Endometrial microvascular endothelial cells (primary cell): ENCODE results near the gene LRCOL1. TPM values are rescaled to one million over a fixed set of nuclear protein-coding genes. Genes with fewer than 3 reads are reported as not detected.

ENCODE experiments used
- in situ Hi-C: cut with HindIII; loops from 2 replicates; pipeline ENCODE4 v1.10.0; 2017; ENCODE audit warnings: low sequenced_read_pairs, low pct_unique_long_range_greater_than_20kb; ENCODE audit errors: inconsistent ontology term
- total RNA-seq: library from RNA; depleted of rRNA; stranded (reverse); fragments of >200 nt; gene quantifications from one replicate; pipeline ENCODE4 v1.2.3, GENCODE V29; 2015; ENCODE audit errors: inconsistent ontology term

Gene LRCOL1
- total RNA-seq, 1 donor from 2014 or later: not detected

DNA sequence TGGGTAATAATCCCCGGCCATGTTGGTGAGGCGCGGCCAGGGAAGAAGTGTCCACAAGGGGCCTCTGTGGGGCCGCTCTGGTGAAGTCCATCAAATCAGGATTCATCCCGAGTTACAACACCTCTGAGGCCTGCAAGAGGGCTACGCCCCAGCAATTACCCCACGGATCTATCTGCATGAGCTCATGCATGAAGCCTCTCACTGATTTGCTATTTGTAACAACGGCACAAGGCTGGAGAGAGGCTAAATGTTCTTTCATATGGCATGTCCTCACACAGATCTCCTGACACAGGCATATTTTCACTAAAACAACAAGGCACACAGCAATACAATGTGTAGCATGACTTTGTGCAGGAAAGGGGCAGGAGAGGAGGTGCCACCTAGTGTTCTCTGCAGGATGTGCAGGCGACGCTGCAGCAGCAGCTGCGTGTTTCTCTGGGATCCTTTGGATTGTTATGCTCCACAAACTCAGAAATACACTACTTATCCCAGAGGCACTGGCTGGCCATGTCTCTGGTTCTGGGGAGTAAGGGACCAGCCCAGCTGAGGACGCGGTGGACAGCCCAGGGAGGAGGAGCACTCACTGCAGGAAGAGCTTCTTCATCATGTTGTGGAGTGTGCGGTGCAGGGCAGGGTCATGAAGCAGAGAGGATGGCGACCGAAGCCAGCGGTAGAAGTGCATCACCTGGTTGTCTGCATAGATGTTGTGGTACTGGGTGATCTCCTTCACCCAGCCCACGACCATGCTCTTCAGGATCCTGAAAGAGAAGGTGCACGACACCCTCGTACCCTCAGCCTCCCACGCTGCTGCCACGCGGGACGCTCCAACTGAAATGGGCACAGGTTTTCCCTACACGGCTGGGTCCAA, 28.4 kb upstream of the LRCOL1 start:
- in situ Hi-C loops: no loop called here

DNA sequence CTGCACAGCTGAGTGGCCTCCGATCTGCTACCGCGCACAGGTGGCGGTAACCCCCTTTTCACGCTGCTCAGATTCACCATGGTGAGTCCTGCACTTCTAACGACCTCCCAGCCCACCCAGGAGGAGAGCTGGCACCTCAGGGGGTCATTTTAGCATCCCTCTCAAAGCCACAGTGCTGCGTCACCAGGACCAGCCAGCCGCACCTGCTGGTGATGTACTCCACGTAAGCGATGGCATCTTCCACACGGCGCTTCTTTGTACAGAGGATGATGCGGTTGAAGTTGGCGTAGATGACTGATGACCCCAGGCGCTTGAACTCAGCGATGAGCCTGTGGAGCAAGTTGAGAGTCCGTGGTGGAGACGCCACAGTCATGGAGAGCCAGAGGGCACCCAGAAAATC, 27.4 kb upstream of the LRCOL1 start:
- in situ Hi-C loops: no loop called here

DNA sequence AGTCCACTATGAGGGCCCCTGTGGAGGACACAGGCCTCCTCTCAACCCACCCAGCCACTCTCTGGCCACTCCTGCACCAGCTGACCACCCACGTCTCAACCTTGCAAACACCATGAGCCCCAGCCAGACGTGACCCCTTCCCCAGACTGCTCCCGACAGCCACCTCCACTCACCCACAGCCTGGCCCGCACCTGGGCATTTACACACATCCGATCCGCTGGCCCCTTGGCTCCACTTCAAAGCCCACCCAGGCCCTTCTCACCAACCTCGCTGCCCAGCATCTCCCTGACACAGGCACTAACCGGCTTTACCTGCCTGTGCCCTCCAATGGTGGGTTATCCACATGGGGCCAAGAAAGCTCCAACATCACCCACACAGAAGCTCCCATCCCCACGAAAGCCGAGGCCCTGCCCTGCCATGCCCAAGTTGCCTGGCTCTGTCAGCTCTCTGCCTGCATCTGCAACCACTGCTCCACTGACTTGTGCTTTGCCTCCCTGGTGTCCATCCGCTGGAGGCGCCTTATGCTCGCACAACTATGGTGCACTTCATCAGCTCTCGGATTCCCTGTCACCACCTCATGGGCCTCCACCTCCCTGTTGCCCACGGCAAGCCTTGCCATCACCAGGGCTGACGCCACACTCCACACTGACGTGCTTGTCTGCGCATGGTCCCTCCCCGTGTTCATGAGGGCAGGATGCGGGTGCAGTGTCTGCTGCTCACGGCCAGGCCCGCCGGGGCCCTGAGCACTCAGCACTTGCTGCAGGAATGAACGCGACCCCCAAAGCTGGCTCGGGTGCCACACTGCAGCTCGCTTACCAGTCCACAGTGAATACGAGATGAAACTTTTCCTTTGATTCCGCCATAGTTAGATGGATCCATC, 24.9 kb upstream of the LRCOL1 start:
- in situ Hi-C loops: no loop called here

DNA sequence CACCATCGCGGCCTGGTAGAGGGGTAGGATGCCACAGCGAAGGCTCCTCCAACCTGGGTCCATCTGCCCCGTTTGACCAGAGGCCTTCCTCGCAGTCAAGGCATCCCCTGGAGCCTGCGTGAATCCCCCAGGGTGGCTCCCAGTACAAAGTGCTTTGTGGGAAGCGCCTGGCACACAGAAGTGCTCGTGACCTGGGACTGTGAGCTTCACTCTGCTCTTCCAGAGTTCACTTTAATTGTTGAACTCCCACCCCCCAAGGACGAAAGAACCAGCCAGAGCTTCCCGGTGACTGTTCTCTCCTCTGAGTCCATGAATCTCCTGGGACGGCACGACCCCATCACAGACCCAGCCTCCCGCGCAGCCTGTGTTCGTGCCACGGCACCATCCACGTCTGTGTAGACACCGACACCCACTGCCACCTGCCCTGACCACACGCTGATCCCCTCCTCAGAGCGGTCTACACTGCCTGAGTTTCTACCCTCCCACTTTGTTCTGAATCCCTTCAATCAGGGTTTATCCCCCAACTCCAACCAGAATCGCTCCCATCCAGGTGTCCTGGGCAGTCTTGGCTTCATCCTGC, 24.1 kb upstream of the LRCOL1 start:
- in situ Hi-C loops: no loop called here

DNA sequence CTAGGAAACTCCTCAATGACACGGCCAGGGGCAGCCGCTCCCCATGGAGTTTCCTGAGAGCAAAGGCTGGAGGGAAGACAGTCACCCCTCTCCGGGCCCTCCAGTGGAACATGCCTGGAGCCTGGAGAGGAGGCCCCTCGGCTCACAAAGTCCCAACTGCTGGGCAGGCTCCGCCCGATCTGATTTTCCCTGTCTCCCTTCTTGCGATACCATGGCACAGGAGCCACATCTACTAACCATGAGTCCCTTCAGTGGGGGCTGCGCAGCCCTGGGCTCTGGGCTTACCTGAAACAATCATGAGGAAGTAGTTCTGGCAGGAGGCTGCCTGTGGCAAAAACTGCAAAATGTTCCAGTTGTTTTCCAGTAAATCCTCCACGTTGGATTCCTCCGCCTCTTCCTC, 23.5 kb upstream of the LRCOL1 start:
- in situ Hi-C loops: no loop called here

DNA sequence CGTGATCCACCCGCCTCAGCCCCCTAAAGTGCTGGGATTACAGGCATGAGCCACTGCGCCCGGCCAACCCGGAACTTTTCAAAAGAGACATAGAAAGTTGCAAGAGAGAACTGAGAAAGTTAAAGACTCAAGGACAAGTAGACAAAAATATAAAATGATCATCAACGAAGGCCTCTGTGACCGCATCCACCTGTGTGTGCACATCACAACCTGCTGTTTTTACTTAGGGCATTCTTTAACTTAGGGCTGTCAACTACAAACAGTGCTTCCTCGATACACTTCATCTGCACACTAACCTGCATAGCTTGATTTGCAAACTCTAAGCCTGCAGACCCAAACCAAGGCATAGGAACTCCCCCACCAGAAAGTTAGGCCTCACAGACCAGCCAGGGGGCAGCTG, 23.0 kb upstream of the LRCOL1 start:
- in situ Hi-C loops: no loop called here

DNA sequence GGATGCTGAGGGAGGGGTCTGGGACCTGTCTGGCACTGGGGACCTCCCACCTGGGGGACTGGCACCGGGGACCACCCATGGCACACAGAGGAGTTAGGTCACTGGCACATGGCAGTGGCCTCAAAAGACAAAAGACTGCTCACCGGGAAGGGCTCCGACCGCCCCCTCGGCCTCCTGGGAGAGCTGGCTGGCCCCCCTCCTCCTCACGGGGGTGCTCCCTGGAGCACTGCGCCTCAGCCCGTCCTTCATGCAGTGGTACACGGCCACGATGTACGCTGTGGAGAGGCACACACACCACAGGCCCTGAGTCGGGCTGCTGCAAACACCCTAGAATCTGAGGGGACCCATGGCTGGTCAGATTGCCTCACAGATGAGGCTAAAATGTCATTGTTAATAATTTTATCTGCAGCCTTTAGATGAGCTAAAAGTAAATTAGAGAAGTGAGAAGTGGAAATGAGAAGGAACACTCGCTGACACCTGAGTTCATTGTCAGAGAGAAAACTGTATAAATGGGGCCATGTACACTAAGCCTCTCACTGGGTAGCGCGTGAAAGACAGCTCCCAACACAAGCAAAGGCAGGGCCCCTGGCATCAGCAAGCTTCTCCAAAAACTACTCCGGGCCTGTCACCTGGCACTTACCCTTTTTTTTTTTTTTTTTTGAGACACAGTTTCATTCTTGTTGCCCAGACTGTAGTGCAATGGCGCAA, 22.3 kb upstream of the LRCOL1 start:
- in situ Hi-C loops: no loop called here

DNA sequence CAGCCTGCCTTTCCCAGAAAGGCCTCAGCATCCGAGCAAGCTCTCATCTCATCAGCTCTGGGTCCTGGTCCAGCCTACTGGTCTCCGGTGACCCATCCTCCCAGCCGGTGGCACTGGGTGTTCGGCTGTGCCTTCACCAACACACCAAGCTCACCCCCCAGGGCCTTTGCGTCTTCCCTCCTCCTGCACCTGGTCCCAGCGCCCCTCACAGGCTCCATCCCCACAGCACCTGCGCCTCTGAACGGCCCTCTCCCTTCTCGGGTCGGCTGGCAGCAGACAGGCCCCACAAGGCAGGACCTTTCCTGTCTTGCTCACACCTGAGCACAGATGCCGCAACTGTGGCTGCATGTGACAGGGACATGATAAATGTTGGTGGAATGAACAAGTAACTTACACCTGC, 21.3 kb upstream of the LRCOL1 start:
- in situ Hi-C loops: no loop called here

DNA sequence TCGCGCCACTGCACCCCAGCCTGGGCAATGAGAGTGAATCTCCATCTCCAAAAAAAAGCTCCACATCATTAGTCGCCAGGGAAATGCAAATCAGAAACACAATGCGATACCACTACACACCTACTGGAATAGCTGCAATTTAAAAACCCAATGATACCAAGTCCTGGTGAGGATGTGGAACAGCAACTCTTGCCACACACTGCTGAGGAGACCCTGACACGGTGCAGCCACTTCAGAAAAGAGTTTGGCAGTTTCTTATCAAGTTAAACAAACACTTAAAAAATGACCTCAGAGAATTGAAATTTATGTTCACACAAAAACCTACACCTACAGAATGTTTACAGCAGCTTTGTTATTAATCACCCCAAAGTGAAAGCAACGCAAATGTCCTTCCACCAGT, 20.3 kb upstream of the LRCOL1 start:
- in situ Hi-C loops: no loop called here

DNA sequence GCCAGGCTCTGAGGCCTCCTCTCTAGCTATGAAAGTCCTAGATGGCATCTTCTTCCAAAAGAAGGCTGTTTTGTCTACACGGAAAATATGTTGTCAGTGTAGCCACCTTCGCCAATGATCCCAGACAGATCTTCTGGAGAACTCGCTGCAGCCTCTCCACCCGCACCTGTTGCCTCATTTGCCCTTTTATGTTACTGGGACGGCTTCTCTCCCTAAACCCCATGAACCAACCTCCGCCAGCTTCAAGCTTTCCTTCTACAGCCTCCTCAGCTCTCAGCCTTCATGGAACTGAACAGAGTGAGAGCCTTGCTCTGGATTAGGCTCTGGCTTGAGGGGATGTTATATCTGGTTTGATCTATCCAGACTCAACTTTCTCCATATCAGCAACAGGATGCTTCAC, 18.9 kb upstream of the LRCOL1 start:
- in situ Hi-C loops: no loop called here

DNA sequence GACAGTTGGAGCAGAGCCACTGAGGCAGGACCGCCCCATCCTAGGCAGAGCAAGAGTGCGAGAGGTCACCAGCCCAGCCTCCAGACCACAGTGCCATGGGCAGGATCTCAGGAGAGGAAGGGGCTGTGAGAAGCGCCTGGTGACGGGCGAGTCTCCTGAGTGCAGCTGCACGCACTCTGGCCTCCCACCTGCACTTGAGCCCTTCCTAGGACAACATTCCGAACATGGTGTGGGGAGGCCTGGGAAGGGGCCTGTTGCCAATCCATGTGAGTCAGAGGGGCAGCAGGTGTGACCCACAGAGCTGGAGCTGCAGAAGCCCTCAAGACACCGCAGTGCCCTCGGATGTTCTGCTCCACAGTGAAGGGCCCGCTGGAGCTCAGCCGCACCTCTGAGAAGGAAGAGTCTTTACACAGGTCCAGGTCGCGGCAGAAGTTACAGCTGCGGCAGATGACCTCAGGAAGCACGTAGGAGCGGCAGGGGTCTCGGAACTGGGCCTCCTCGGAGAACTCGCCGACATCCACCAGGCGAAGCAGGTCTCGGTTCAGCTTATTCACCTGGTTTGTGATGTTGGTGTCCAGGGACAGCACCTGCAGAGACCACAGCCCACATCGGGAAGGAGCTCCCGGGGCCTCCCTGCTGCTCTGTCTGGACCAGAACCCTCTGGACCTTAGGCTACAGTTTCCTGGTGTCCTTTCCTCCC, 15.5 kb upstream of the LRCOL1 start:
- in situ Hi-C loops: no loop called here

DNA sequence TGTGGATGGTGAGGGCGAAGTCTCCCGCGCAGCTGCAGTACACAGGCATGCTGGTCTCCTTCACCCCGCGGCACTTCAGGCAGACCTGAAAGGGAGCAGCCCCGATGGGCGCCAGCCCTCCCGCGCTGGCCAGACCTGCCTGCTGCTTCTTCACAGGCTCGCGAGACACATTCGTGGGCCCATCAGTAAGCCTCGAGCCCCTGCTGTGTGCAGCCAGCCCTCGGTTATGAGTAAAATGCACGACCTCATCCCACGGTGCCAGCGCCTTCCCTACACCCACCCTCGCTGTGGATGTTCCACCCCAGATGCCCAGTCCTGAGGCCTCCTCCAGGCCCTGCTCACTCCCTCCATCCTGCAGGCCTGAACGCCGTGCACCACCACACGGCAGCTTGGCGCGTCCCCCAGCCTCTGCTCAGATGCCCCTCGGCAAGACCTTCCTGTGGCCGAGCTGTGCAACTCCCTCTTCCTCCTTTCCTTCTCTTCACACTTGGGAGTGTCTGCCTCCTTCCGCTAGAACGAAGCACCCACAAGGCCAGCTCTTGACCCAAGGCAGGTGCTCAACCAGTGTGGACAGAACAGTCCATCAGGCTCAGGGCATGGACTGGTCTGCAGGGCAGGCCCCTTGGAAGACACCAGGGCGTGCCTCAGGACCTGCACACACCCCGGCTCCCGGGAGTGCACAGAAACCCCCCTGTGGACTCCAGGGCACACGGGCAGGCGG, 14.7 kb upstream of the LRCOL1 start:
- in situ Hi-C loops: no loop called here

DNA sequence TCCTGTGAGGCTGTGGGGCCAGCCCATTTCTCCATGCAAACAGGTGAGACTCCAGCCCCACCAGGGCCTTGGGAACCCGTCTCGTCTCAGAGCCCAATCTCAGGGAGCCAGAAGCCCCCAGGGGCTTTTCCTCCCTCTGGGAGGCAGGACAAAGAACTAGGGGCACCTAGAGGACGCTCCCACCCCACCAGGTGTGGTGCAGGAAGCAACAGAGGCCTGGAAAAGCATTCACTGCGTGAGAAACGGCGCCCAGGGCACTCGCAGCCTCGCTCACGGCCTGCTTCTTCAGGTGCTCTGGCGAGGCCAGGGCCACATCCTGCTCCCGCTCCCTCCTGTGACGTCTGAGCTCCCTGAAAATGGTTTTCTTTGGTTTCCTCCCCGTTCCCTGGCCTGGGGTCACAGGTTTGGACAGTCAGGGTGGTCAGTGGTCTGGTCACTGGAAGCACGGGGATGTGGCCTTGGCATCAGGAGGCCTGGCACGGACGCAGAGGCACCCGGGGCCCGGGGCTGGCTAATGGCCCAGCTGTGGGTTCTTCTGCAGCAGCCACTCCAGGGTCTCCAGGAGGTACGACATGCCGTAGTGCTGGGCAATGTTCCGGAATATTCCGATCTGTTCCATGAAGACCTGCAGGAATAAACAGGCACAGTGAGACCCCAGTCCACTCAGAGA, 13.9 kb upstream of the LRCOL1 start:
- in situ Hi-C loops: no loop called here

DNA sequence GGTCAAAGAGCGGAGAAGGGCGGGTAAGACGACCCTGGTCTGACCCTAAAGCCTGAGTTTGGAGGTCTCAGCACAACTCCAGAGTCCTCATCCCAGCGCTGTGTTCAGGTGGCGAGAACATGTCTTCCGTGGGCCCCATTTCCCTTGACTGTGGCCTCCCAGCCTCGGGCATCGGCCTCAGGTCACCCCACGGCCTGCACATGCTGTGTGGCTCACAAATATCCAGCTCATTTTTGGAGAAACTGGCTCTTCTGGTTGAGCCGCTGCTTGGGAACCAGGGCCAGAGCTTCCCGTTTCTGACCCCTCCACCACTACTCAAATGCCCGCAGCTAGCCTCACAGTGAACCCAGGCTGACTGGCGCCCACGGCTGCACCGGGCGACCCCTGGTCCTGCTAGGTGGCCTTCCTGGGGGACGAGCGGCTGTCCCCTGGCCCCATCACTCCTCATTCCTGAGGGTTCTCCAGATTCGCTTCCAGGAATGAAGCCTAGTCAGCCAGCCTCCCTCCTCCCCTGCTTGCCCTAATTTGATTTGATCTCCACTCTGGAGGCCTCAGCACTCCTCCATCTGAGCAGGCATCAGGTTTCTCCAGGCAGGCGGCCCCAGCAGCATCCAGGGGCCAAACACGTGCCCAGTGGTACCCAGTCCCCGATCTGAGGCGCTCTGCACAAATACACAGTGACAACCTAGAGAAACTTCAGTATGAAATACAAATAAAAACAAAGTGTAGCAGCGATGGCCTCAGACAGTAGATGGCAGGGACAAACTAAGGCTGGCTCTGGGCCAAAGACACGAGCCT, 12.9 kb upstream of the LRCOL1 start:
- in situ Hi-C loops: no loop called here

DNA sequence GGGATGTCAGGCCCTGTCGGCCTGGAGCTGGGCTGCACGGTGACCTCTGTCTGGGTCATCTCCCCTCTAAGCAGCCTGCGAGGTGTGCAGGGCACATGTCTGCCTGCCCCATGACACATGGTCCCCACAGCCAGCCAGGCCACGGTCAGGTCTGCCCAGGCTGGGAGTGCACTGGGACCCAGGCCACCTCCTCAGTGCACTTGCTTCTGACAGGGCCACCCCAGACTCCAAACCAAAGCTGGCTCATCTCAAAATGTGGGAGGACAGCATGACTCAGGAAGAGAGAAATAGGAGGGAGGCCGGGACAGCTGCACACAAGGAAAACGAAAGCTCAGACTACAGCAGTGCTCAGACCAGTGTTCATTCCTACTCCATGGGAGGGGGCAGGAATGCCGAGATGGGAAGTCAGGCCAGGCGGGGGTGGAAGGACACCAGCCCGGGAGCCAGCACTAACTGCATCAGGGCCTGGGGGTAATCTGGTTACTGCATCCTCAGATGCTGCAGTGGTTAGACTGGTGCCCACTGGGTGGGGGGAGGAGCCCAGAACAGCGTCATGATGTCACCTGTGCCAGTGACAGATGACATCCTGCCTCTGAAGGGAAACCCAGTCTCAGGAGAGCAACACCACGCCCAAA, 12.2 kb upstream of the LRCOL1 start:
- in situ Hi-C loops: no loop called here

DNA sequence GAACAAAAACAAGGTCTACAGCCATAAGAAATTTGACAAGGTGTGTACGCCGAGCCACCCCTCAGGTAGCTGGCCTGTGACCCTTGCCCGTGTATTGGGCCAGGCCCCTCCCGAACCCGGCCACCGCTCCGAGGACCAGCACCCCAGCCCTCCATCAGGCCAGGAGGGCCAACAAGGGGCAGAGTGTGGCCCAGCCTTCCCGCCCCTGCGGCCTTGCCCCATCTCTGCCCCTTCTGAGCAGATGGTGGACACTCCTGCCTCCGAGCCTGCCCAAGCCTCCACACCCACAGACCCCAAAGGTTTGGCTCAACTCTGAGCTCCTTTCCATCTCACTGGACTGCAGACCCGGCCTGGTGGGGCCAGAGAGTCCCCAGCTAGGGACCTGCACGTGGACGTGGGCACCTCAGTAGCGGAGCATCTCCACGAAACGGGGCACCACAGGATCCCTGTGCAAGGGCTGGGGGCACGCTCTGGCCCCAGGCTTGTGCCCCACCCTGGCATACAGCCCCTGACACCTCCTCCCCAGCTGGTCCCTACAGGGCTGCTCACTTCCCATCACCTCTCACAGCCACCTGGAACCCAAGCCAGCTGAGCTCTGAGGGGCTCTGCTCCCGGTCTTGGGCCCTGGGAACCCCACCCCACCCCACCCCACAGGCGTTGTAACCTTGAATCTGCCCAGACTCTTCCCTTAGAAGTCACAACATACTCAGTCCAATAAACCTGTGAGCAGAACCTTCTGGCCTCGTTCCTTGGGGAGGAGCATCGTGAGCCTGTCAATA, 11.5 kb upstream of the LRCOL1 start:
- in situ Hi-C loops: no loop called here
